Heart left ventricle (tissue), 16 donors: ENCODE data around the gene ADCY5. TPM values are rescaled to one million over a fixed set of nuclear protein-coding genes. Genes with fewer than 3 reads are reported as not detected.

Source experiments
- ATAC-seq, 4 donors: fragments of 200-7000 bp; cut with Tn5 transposase; one replicate each; pipeline ENCODE4 v1.9.1; 2020 to 2022; ENCODE audit warnings: moderate library complexity in 4 of 4, mild to moderate bottlenecking in 3 of 4, moderate number of reproducible peaks in 1 of 4
- DNase-seq, 5 donors: peaks; one replicate each; pipeline ENCODE4 v3.0.0-alpha.2; 2020
- H3K27ac ChIP-seq, 12 donors: fragments of 200-600 bp; sonication (generic) in 4 of 12; one replicate each; pipeline versions ENCODE4 v1.5.0 to v1.8.0; 2016 to 2022; ENCODE audit warnings: mild to moderate bottlenecking in 2 of 12
- H3K27me3 ChIP-seq, 9 donors: fragments of 200-600 bp; sonication (generic) in 2 of 9; one replicate each; pipeline versions ENCODE4 v1.5.1 to v1.8.0; 2016 to 2022; ENCODE audit warnings: mild to moderate bottlenecking in 3 of 9
- H3K36me3 ChIP-seq, 9 donors: fragments of 200-600 bp; sonication (generic) in 2 of 9; one replicate each; pipeline versions ENCODE4 v1.5.0 to v1.8.0; 2018 to 2022; ENCODE audit warnings: mild to moderate bottlenecking in 2 of 9
- H3K4me1 ChIP-seq, 12 donors: fragments of 200-600 bp; sonication (generic) in 4 of 12; one replicate each; pipeline versions ENCODE4 v1.5.0 to v1.8.0; 2016 to 2022; ENCODE audit warnings: mild to moderate bottlenecking in 3 of 12
- H3K4me3 ChIP-seq, 12 donors: fragments of 200-600 bp; sonication (generic) in 4 of 12; one replicate each; pipeline versions ENCODE4 v1.5.0 to v1.8.0; 2017 to 2022; ENCODE audit warnings: mild to moderate bottlenecking in 9 of 12, moderate library complexity in 4 of 12
- H3K9me3 ChIP-seq, 12 donors: fragments of 200-600 bp; sonication (generic) in 4 of 12; one replicate each; pipeline versions ENCODE4 v1.5.0 to v1.8.0; 2016 to 2022; ENCODE audit warnings: mild to moderate bottlenecking in 1 of 12
- CTCF ChIP-seq, 12 donors: fragments of 200-600 bp; sonication (generic) in 4 of 12; IDR thresholded peaks; one replicate each; pipeline versions ENCODE4 v1.5.0 to v1.8.0; 2018 to 2022; ENCODE audit warnings: antibody characterized with exemption in 12 of 12, mild to moderate bottlenecking in 5 of 12
- POLR2A ChIP-seq, 2 donors: fragments of 450-650 bp; IDR thresholded peaks; one replicate each; pipeline ENCODE4 v1.6.1; 2017; ENCODE audit warnings: antibody characterized with exemption in 2 of 2, mild to moderate bottlenecking in 2 of 2, moderate library complexity in 2 of 2
- WGBS, 4 donors: extraction: QIAGEN DNeasy Blood & Tissue Kit in 2 of 4; methylation state at CpG; one replicate each; pipeline versions ENCODE4 v1.1.5 to v1.1.7; 2013 to 2018; 5-methylcytosine and 5-hydroxymethylcytosine counted together
- intact Hi-C, 10 donors: fragments of 100-400 bp; cut with DNase I; formaldehyde crosslinking; loops; one replicate each; pipeline versions ENCODE4 v1.11.1 to v1.14.2; 2022
- polyA plus RNA-seq, 2 donors: library from polyadenylated mRNA; stranded (reverse); fragments of 200-250 nt; gene quantifications; one replicate each; pipeline ENCODE4 v1.2.3, GENCODE V29; 2013
- total RNA-seq, 9 donors: library from RNA; depleted of rRNA in 2 of 9; stranded (reverse); fragments of >200 nt in 2 of 9; fragmentation: NEBNext Ultra II Directional in 3 of 9; extraction: Animal tissue kit (Norgen Biotek cat#: 25700) in 3 of 9; gene quantifications; one replicate each; pipeline versions ENCODE4 v1.1.0 to v1.2.4, GENCODE V29; 2016 to 2023
- donor health status: ischemic (EF 13 %, LVEDD 7.1; RV severe dilation, severe dysfunction).
- donor health status: healthy with polysubstance abuse.
- donor health status: DM: no; HTN: yes; CAD: no.
- donor health status: DM: no; HTN: no; CAD: no.
- donor health status: ischemic (EF 25% LVEDD 6.9; RV normal size, moderate dysfunction).
- donor health status: ischemic (EF 25% LVEDD 5.7; RV mildly dilated, moderate dysfunction).
- donor health status: healthy.
- donor health status: DM: yes; HTN: yes; CAD: no.
- donor health status: ischemic (EF 35%, LVEDD 5.7; RV mildly dilated, moderate dysfunction).
- donor health status: nonischemic (EF 11% LVEDD 7.7; RV severe dilation, severe dysfunction).
- donor health status: DM: yes; HTN: yes; CAD: no.
- donor health status: PGD.
- donor health status: ischemic (EF 29% LVEDD 5.4; RV normal size, mild dysfunction).
- donor health status: nonischemic (EF 23%, LVEDD 6.1; RV moderate dilation, normal function).

The ADCY5 gene
- total and polyA plus RNA-seq, 11 donors: 78.5 to 276 (median 167) TPM

GRCh38 chr3:123419181-123419849 is 29.6 kb downstream of the ADCY5 start:
- Histone ChIP-seq H3K4me1 (peaks cover 3 to 100% (median 61%) of the 10 kb centered on the region in 12 donors), H3K27ac (peak overlapping the region; percentile 37 to 94 (median 88)), H3K36me3 (no peaks in the 10 kb centered on the region), H3K27me3 (no peaks in the 10 kb centered on the region), H3K4me3 (no peak overlapping the region), H3K9me3 (no peaks in the 10 kb centered on the region)
- TF ChIP-seq POLR2A (IDR thresholded peaks at IDR 0.05): no peak
- no peak for TF ChIP-seq CTCF (IDR thresholded peaks at IDR 0.05)
- WGBS, 4 donors: 51 to 56% (median 55%) methylated on average over 20 of the region's 20 CpGs
- no peak for ATAC-seq
- no peak for DNase-seq
- intact Hi-C loops: loop anchor here in 1 of 10 donors (5.0 kb wide), 1 partner anchor 77 kb away; no protein-coding TSS in a partner anchor

- no peak overlapping the region for H3K4me3 ChIP-seq
- H3K4me1 ChIP-seq: peaks cover 5 to 100% (median 64%) of the 10 kb centered on the region in 12 donors
- ATAC-seq: no peak
These were observed 32.2 kb downstream of the ADCY5 start for GRCh38 chr3:123416647-123417046.

GRCh38 chr3:123416173-123416572 is 32.7 kb downstream of the ADCY5 start:
- peak in 1 of 4 donors; percentile 2 for ATAC-seq
- intact Hi-C loops: loop anchor here in 1 of 10 donors (5.0 kb wide), 1 partner anchor 74 kb away; no protein-coding TSS in a partner anchor
- peak overlapping the region in 5 of 12 donors; percentile 10 to 27 (median 12) for H3K4me3 ChIP-seq
- H3K9me3 ChIP-seq: no peaks in the 10 kb centered on the region
- peak overlapping the region in 11 of 12 donors; percentile 64 to 94 (median 89) for H3K27ac ChIP-seq
- TF ChIP-seq POLR2A (IDR thresholded peaks at IDR 0.05) (peak in 1 of 2 donors; percentile 23), CTCF (IDR thresholded peaks at IDR 0.05) (no peak)
- no peaks in the 10 kb centered on the region for H3K27me3 ChIP-seq
- DNase-seq: peak in 1 of 5 donors; percentile 40
- H3K36me3 ChIP-seq: no peaks in the 10 kb centered on the region
- H3K4me1 ChIP-seq: peaks cover 5 to 100% (median 63%) of the 10 kb centered on the region in 12 donors
- WGBS, 4 donors: 70 to 72% (median 71%) methylated on average over 4 of the region's 4 CpGs

More at GRCh38 chr3:123416647-123417046, 32.2 kb downstream of the ADCY5 start:
- Histone ChIP-seq H3K27ac (peak overlapping the region in 11 of 12 donors; percentile 64 to 94 (median 89)), H3K9me3 (no peaks in the 10 kb centered on the region), H3K36me3 (no peaks in the 10 kb centered on the region), H3K27me3 (no peaks in the 10 kb centered on the region)
- WGBS, 4 donors: 58 to 74% (median 71%) methylated on average over 6 of the region's 6 CpGs
- no peak for DNase-seq
- TF ChIP-seq CTCF (IDR thresholded peaks at IDR 0.05) (no peak), POLR2A (IDR thresholded peaks at IDR 0.05) (no peak)
- intact Hi-C loops: loop anchor here in 1 of 10 donors (5.0 kb wide), 1 partner anchor 74 kb away; no protein-coding TSS in a partner anchor
